Mammary epithelial cell (primary cell): ENCODE data around the gene ADGRV1.

Experiments
- CTCF ChIP-seq, 2 donors: IDR thresholded peaks in 1 of 2; conservative IDR thresholded peaks in 1 of 2; 2 replicates each; pipeline ENCODE4 v1.5.1; 2011 to 2012; ENCODE audit warnings: inconsistent platforms in 2 of 2, low read length in 2 of 2, mild to moderate bottlenecking in 2 of 2, control low read depth in 1 of 2, low read depth in 1 of 2; ENCODE audit not compliant: insufficient read depth in 1 of 2; ENCODE audit errors: extremely low read depth in 1 of 2
- EZH2 ChIP-seq: IDR thresholded peaks from 2 replicates; pipeline ENCODE4 v1.6.1; 2012; ENCODE audit warnings: low read length, inconsistent platforms, borderline replicate concordance

GRCh38 chr5:91177639-91178038 is 619.0 kb downstream of the ADGRV1 start:
- no peak for TF ChIP-seq CTCF (conservative IDR thresholded peaks at IDR 0.05 in 1 of 2, IDR thresholded peaks at IDR 0.05 in 1 of 2; ENCODE audit: extremely low read depth in 1 of 2, insufficient read depth in 1 of 2, low read depth in 1 of 2, low read length in 2 of 2)
- no peak for TF ChIP-seq EZH2
